Measurements from ENCODE around the gene RGP1. TPM values are rescaled to one million over a fixed set of nuclear protein-coding genes. Genes with fewer than 3 reads are reported as not detected.

RGP1 gene
- total RNA-seq, 1 donor from 2014 or later = 24.3 TPM

DNA sequence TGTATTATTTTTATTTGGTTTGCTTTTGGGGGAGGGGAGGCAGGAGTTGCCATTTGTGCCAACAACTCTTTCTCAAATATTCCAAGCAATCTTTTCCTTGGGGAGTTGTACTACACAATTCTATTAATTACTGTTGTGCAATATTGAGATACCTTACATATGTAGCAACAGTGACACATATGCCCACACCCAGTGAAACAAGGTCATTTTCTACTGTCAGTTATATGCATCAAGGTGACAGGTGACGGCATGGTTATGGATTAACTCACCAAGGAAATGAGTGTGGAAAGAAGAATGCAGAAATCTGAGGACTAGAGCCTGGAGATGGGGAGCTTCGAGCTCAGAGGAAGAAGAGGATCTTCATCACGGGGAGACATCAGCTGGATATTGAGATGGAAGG is 22.9 kb downstream of the RGP1 start:
- peak; percentile 67 for DNase-seq (ENCODE audit: low read depth)

DNA sequence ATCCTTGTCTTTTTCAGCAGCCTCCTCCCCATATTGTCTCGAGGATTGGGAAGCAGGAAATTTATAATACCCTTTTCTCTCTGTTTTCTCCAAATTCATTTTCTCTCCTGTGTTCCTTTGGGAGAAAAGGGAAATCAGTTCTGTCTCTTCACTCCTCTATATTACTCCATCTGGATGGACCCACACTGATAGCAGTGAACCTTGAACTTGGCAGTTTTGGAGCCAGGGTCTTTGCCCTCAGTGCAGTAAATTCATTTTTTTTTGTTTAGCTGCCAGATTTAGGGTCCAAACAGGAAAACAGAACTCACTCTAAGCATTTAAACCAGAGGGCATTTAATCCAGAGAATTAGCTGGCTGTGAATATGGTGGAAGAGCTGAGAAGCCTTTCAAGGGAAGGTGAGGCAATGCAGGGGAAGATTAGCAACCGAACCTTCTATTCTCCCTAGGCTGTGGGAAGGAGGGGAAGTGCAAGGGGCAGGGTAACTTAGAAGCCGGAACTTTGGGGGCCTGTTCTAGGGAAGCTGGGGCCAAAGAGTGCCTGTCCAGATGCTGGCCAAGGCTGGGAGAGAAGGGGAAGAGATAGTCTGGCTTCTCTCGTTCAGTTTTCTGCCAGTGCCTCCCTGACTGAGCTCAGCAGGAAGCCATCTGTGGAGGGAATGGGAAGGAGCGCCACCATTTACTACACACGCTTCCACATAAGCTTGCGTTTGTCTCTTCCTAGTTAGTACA is 26.0 kb downstream of the RGP1 start:
- DNase-seq (ENCODE audit: low read depth) = no peak

DNA sequence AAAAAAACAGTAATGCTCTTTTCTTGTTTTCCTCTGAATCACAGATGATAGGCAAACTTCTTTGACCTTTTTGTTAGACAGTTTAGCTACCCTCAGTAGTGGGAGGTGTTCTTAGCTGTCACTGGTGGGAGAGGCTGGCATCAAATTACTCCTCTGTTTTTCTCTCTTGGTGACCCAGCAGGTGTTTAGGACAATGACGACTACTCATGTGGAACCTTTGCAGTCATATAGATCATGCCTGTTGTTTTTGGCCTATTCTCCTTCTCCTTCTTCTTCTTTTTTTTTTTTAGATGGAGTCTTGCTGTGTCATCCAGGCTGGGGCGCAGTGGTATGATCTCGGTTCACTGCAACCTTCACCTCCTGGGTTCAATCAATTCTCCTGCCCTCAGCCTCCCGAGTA is 26.9 kb downstream of the RGP1 start:
- no peak for DNase-seq (ENCODE audit: low read depth)

DNA sequence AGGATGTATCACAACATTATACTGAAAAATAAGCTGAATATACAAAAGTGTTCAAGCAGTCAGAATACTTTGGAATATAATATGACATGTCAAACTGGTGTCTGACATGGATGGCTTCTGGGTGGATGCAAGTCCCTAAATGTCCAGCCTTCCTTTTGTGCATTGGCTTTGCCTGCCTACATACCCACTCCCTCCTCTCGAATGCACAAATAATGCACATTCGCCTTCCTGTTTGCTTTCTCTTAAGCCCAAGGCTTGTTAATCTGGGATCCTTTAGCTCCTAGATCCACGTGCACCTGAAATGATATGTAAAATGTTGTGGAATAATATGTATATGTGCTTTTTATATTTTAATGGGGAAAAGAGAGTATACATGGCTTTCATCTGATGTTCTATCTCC is 29.4 kb downstream of the RGP1 start:
- no peak for DNase-seq (ENCODE audit: low read depth)

DNA sequence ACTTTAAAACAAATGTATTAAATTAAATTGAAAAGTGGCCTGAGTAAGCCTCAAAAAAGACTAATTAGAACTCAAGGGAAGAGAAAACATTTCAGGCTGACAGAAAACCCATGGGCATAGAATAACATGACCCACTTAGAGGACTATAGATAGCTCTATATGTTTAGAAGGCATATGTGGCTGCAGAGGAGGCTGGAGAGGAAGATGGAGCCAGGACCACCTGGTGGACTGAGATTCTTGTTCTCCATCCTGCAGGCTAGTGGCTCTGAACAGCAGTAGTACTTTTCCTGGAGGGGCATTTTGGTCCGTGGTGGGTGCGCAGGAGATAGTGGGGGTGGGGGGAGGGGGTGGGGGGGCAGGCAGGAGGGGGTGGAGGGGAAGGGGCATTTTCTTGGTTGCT is 32.0 kb downstream of the RGP1 start:
- DNase-seq (ENCODE audit: low read depth) = no peak

DNA sequence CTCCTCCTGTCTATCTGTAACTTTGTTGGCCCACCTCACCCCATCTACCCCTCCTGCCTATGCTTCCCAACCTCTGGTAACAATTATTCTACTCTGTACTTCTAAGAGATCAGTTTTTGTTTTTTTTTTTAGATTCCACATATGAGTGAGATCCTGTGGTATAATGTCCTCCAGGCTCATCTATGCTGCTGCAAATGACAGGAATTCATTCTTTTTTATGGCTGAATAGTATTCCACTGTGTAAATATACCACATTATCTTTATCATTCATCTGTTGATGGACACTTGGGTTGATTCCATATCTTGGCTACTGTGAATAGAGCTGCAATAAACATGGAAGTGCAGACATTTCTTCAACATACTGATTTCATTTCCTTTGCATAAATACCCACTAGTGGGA is 34.3 kb downstream of the RGP1 start:
- no peak for DNase-seq (ENCODE audit: low read depth)

DNA sequence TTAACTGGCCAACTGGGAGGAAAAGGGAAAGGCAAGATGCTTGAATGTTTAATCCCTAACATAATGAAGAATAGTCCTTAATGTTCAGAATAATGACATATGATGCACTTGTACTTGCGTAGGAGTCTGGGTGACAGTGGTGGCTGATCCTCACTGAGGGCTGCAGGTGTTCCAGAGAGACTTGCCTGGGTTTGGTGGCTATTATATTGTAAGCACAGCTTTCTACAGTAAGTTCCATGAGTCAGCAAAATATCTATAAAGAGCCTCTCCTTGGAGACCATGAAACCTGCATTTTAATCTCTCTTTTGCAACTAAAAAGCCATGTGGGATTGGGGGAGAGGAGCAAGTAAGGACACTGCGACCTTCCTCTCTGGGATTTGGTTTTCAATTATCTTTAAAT is 40.5 kb downstream of the RGP1 start:
- no peak for DNase-seq (ENCODE audit: low read depth)

DNA sequence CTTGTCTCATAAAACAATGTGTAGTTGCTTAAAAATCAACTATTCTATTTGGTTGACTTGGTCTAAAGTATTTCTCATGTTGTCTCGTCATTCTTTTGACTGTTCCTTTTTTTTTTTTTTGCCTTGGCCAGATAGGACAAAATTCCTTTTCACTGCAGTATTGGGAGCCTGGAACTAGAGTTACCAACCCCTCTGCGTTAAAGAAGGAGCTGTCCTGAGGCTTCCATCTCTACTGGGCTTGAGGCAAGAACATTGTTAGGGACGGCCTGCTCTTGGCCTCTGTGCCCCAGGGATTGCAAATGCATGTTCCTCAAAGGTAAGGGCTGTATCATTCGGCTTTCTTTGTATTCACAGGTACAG is 40.9 kb downstream of the RGP1 start:
- no peak for DNase-seq (ENCODE audit: low read depth)

DNA sequence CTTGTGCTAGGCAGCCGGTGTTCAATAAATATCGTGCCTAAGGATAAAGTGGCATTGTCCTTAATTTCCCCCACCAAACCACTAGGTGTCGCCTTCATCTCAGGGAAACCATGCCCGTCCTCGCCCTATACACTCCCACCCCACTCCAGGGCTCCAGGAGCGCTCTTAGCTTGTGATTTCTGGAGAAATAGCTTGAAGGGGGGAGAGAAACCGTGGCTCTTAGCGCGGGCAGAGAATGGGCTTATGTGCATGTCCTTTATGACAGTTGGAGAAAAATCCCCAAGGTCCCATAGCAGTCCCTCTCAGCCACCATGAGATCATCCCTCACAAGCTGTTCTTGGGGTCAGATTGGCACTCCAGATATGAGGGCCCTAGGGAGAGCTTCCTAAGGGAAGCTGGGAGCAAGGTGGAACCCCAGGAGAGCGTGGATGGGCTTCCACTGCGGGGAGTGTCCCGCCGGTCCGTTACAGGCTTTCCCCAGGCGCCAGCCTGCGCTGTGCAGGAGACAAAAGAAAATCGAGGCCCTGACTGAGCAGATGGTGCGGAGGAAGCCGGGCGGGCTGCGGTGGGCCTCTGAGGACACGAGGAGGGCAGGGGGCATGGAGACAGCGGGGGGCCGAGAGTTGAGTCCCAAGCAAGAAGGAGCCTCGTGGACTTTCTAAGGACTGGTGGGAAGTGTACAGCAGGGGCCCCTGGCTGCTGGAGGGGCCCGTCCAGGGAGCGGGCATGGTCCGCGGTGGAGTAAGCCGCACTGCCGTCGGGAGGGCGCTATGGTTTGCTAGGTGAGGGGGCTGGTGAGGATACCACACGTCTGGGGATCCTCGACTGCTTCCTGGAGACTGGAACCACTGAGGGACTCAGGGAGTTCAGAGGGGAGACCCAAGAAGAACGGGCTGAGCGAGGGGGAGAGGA is 41.6 kb downstream of the RGP1 start:
- DNase-seq (ENCODE audit: low read depth) = peak; percentile 72

DNA sequence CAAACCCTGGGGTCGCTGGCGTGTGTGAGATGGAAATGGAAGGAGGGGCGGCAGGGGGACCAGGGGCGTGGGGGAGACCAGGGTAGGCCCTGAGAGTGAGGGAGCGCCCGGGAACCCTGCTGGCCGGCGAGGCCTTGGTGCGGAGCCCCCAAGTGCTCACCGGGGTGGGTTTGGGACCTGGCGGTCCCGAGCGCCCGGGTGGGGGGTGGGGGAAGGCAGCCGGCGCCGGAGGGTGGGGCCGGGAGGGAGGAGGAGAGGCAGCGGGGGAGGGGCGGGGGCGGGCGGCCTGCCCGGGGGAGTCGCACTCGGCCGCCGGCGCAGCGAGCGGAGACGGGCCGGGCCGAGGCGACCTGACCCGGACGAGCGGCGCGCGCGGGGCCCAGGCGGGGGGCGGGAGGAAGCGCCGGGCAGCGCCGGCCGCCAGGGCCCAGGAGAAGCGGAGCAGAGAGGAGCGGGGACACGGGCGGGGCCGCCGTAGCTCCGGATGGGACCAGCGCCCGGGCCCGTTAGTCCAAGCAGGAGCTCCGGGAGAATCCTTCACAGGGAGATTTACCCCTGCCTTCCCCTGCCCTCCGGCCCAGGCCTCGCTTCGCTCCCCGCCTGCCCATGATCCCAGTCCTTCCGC is 42.3 kb downstream of the RGP1 start, which contains the start of gene NPR2:
TSS of gene NPR2 (plus strand) at position 295 of the 625 bp plus-strand sequence. CDS start 818 bp downstream, outside the sequence.
- DNase-seq (ENCODE audit: low read depth) = no peak

DNA sequence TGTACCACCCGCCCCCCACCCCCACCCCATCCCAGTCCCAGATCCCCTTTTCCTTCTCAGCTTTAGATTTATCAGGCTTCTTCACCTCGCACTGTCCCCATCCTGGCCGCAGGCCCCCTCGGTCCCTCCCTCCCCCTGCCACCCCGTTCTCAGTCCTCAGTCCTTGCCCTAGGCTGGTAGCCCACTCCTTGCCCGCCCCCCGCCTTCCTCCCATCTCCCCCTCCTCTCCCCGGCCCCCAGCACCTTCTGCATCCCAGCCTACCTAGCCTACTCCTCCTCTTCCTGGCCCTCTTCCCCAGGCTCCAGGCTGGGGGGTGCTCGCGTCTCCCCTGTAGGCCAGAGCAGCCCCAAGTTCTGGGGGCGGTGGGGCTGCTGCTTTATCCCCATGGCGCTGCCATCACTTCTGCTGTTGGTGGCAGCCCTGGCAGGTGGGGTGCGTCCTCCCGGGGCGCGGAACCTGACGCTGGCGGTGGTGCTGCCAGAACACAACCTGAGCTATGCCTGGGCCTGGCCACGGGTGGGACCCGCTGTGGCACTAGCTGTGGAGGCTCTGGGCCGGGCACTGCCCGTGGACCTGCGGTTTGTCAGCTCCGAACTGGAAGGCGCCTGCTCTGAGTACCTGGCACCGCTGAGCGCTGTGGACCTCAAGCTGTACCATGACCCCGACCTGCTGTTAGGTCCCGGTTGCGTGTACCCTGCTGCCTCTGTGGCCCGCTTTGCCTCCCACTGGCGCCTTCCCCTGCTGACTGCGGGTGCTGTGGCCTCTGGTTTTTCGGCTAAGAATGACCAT is 43.1 kb downstream of the RGP1 start:
- DNase-seq (ENCODE audit: low read depth) = no peak

DNA sequence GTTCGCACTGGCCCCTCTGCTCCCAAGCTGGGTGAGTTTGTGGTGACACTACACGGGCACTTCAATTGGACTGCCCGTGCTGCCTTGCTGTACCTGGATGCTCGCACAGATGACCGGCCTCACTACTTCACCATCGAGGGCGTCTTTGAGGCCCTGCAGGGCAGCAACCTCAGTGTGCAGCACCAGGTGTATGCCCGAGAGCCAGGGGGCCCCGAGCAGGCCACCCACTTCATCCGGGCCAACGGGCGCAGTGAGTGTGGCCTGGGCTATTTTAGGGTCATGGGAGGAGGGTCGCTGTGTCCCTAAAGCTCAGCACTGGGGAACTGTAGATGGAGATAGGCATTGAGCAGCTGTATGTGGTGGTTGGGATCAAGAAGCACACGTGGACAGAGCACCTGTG is 43.7 kb downstream of the RGP1 start:
- DNase-seq (ENCODE audit: low read depth) = no peak

DNA sequence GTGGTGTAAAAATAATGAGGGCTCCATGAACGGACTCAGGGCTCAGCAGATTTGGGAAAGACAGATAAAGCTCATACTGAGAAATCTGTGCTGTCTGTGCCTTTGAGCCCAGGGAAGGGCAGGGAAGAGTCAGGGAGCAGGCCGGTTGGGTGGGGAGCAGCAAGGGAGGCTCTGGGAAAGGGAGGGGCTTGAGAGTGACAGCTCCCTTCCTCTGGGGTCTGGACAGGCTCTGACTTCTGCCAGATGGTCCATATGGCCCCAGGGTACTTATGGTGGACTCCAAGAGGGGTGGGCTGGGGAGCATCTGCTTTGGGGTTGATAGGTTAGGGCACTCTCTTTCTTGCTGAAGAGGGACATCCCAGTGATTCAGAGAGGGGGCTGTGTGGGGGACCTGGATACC is 44.4 kb downstream of the RGP1 start:
- no peak for DNase-seq (ENCODE audit: low read depth)

DNA sequence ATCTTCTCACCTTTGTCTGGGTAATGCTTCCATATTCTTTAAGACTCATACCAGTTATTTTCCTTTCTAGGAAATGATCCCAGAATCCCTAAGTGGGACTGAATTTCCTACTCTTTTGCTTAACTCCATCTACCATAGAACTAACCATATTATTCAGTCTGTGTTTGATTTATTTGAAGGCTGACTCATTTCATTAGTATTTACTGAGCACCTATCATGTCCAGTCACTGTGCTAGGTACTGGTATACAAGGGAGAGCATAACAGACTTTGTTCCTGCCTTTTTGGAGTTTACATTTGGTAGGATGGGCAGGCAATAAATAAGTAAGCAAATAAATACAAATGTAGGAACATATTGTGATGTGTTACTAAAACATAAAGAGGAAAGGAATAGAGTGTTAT is 46.6 kb downstream of the RGP1 start:
- peak; percentile 58 for DNase-seq (ENCODE audit: low read depth)

DNA sequence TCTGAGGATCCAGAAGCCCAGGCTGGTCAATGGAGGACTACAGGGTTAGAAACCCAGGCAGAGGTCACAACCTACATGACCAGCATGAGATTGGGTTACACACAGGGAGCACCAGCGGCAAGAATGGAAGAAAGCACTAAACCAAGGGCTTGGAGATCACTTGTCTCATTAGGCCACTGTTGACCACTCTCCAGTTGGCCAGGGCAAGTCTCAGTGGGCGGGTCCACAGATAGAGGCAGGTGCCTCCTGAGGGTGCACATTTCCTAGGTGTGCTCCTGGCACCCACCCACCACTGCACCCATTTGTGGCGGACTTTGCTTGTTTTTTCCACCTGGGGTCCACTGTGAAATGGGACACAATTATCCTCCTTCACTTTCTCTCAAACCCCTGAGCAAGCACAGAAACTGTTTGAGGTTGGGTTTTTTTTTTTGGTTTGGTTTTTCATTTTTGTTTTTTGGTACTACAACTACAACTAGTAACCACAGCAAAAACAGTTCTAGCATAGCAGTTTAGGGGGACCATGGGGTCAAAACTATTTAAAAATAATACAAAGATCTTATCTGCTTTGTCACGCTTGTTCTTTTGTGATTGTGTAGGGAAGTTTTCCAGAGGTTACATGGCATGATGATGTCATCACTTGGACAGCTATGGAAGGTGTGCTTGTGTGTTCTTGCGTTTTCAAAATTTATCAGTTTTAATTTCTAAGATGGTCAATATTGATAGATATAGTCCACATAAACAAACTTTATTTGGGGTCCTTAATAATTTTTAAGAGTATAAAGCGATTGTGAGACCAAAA is 48.4 kb downstream of the RGP1 start:
- no peak for DNase-seq (ENCODE audit: low read depth)

DNA sequence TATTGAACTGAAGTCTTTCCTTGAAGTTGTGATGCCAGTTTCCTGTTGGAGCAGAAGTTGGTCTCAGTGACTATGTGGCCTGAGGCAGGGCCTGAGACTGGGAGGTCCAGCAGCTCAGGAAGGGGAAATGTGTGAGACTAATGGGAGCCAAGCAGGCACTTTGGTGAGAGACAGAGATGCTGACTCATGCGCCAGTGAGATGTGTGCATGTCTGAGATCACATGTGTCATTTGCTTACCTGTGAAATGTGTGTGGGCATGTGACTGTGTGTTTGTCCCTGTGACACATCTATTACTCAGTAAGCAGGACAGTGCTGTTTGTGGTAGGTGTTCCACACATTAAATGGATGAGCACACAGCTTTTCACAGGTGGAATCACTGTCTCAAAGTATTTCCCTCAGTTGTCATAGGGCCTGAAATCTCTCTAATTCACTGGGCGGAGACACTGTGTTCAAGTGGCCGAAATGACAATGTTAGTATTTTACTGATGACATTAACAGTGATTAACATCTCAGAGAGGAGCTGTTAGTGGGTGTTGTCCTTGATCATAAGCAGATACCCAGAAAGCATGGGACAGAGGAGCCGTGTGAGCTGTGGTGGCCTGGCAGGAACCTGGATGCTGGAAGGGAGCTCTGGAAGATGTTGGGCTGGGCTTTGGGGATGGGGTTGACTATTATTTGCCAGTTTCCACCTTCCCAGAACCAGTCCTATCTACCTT is 49.7 kb downstream of the RGP1 start:
- peak; percentile 94 for DNase-seq (ENCODE audit: low read depth)

DNA sequence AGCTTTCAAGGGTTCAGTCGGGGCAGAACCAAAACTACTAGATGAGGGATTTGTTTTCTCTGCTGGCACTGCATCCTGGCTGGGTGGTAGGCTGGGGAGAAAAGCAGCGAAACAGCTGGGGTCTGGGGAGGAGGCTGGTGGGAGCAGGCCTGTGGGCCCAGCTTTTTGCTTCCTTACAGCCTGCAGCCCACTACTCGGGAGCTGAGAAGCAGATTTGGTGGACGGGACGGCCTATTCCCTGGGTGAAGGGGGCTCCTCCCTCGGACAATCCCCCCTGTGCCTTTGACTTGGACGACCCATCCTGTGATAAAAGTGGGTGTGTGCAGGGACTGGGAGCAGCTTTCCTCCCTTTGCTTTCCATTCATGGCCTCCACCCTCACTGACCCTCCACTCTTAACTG is 51.4 kb downstream of the RGP1 start:
- DNase-seq (ENCODE audit: low read depth) = no peak

DNA sequence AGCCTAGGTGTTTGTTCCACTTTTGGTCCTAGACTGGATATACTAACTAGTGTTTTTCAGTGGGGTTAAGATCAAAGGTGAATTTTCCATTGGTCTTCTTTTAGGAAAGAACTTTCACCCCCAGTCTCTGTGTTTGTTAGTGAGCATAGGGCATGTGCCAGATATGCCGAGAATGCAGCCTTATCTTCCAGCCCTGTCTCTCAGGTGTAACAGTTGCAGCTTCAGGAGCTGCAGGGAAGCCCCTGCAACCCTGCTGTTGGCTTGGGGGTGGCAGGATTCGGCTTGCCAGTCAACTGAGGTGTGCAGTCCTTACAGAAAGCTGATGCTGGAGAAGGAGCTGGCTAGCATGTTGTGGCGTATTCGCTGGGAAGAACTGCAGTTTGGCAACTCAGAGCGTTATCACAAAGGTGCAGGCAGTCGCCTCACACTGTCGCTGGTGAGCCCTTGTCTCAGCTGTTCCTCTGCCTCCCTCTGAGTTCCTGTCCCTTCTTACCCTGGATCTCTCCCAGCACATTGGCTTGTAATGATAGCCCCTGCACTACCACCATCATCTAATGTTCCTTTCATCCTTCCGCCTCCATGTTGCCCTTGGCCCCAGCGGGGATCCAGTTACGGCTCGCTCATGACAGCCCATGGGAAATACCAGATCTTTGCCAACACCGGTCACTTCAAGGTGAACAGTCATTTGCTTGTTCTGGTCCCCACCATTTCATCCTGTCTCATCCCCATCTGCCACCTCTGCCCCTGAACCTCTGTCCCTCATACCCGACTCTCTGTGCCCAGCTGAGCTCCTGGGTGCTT is 52.4 kb downstream of the RGP1 start:
- no peak for DNase-seq (ENCODE audit: low read depth)

DNA sequence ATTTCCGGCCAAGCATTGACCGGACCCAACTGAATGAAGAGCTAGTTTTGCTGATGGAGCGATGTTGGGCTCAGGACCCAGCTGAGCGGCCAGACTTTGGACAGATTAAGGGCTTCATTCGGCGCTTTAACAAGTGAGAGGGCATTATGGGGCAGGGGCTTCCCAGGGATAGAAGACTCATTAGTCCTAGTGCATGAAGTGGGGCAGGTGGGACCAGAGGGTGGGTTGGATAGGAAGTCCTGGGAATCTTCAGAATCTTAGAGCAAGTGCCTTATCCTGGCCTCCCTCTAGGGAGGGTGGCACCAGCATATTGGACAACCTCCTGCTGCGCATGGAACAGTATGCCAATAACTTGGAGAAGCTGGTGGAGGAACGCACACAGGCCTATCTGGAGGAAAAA is 57.0 kb downstream of the RGP1 start:
- no peak for DNase-seq (ENCODE audit: low read depth)
